Measurements from ENCODE around the gene GRAMD4.

Gene GRAMD4

GRCh38 chr22:46673205-46673604 lies 53.0 kb downstream of the GRAMD4 start:
- no peak for DNase-seq (ENCODE audit: low read depth)

- DNase-seq (ENCODE audit: low read depth), result no peak
These were observed 53.6 kb downstream of the GRAMD4 start for GRCh38 chr22:46673662-46674236.

- DNase-seq (ENCODE audit: low read depth), result peak; percentile 83
These were observed 54.2 kb downstream of the GRAMD4 start for GRCh38 chr22:46674367-46674781.

GRCh38 chr22:46674906-46675305 lies 54.7 kb downstream of the GRAMD4 start:
- no peak for DNase-seq (ENCODE audit: low read depth)

GRCh38 chr22:46675479-46675878 lies 55.3 kb downstream of the GRAMD4 start:
- DNase-seq (ENCODE audit: low read depth), result no peak

- DNase-seq (ENCODE audit: low read depth), result no peak
These were observed 55.8 kb downstream of the GRAMD4 start for GRCh38 chr22:46675938-46676337.

GRCh38 chr22:46676479-46676878 lies 56.3 kb downstream of the GRAMD4 start:
- DNase-seq (ENCODE audit: low read depth), result no peak

- no peak for DNase-seq (ENCODE audit: low read depth)
These were observed 56.7 kb downstream of the GRAMD4 start for GRCh38 chr22:46676881-46677280.

- DNase-seq (ENCODE audit: low read depth), result no peak
These were observed 57.3 kb downstream of the GRAMD4 start for GRCh38 chr22:46677323-46678002.

- DNase-seq (ENCODE audit: low read depth), result no peak
These were observed 57.9 kb downstream of the GRAMD4 start for GRCh38 chr22:46678003-46678657.

GRCh38 chr22:46678785-46679700 lies 58.9 kb downstream of the GRAMD4 start:
- DNase-seq (ENCODE audit: low read depth), result no peak

GRCh38 chr22:46679706-46680269 lies 59.6 kb downstream of the GRAMD4 start:
- DNase-seq (ENCODE audit: low read depth), result no peak

- DNase-seq (ENCODE audit: low read depth), result no peak
These were observed 60.8 kb downstream of the GRAMD4 start for GRCh38 chr22:46681010-46681409.

GRCh38 chr22:46682011-46682731 lies 62.0 kb downstream of the GRAMD4 start:
- no peak for DNase-seq (ENCODE audit: low read depth)

- no peak for DNase-seq (ENCODE audit: low read depth)
These were observed 64.5 kb downstream of the GRAMD4 start for GRCh38 chr22:46684706-46685105.

GRCh38 chr22:46686221-46687047 lies 66.2 kb downstream of the GRAMD4 start:
- DNase-seq (ENCODE audit: low read depth), result no peak

GRCh38 chr22:46687048-46687444 lies 66.9 kb downstream of the GRAMD4 start:
- DNase-seq (ENCODE audit: low read depth), result no peak

- DNase-seq (ENCODE audit: low read depth), result no peak
These were observed 67.3 kb downstream of the GRAMD4 start for GRCh38 chr22:46687460-46687859.

GRCh38 chr22:46688949-46689348 lies 68.8 kb downstream of the GRAMD4 start:
- no peak for DNase-seq (ENCODE audit: low read depth)

- DNase-seq (ENCODE audit: low read depth), result no peak
These were observed 70.0 kb downstream of the GRAMD4 start for GRCh38 chr22:46690146-46690545.

Data from stimulated activated CD8-positive, alpha-beta memory T cell treated with anti-CD3 and anti-CD28 coated beads, Interleukin-4, amount 100 ng/mL, for 24 hours (primary cell).